ENCODE data around the gene PDCD1.
"Not testable (repeated sequence)": the region's sequence is repeated elsewhere in the genome, so short reads cannot be mapped to it uniquely, and the experiment has no call there.

PDCD1 gene

GRCh38 chr2:241823531-241824437, 34.9 kb downstream of the PDCD1 start:
- FAIRE-seq = not testable (repeated sequence)

GRCh38 chr2:241822264-241822623, 36.5 kb downstream of the PDCD1 start:
- FAIRE-seq = no peak

- FAIRE-seq = no peak
Observed at GRCh38 chr2:241821460-241822263, 37.0 kb downstream of the PDCD1 start.

- FAIRE-seq = no peak
Observed at GRCh38 chr2:241820625-241821384, 37.9 kb downstream of the PDCD1 start.

GRCh38 chr2:241819947-241820624, 38.6 kb downstream of the PDCD1 start:
- FAIRE-seq = not testable (repeated sequence)

GRCh38 chr2:241818943-241819270, 39.8 kb downstream of the PDCD1 start:
- no peak for FAIRE-seq

GRCh38 chr2:241818229-241818942, 40.3 kb downstream of the PDCD1 start:
- FAIRE-seq = no peak

- not testable (repeated sequence) for FAIRE-seq
Observed at GRCh38 chr2:241817821-241818215, 40.9 kb downstream of the PDCD1 start.

- no peak for FAIRE-seq
Observed at GRCh38 chr2:241817126-241817820, 41.4 kb downstream of the PDCD1 start.

GRCh38 chr2:241816431-241817121, 42.1 kb downstream of the PDCD1 start:
- FAIRE-seq = no peak

- FAIRE-seq = no peak
Observed at GRCh38 chr2:241815477-241816430, 42.9 kb downstream of the PDCD1 start.

- no peak for FAIRE-seq
Observed at GRCh38 chr2:241814643-241815476, 43.8 kb downstream of the PDCD1 start.

GRCh38 chr2:241814393-241814642, 44.4 kb downstream of the PDCD1 start:
- FAIRE-seq = no peak

GRCh38 chr2:241813644-241814392, 44.9 kb downstream of the PDCD1 start:
- no peak for FAIRE-seq

GRCh38 chr2:241812730-241813643, 45.7 kb downstream of the PDCD1 start:
- no peak for FAIRE-seq

- no peak for FAIRE-seq
Observed at GRCh38 chr2:241811952-241812729, 46.6 kb downstream of the PDCD1 start.
